Nephron progenitor cell (in vitro differentiated cells): Measurements from ENCODE around the gene C13orf42.

Experiments
- DNase-seq: peaks from one replicate; pipeline ENCODE4 v3.0.0; 2021
- H3K27ac Mint-ChIP-seq: 2 replicates; pipeline ENCODE4 v1.8.0; 2021; ENCODE audit warnings: mild to moderate bottlenecking, moderate library complexity, mixed read lengths
- H3K27me3 Mint-ChIP-seq: 2 replicates; pipeline ENCODE4 v1.8.0; 2021; ENCODE audit warnings: mild to moderate bottlenecking, low read depth, mixed read lengths; ENCODE audit not compliant: poor library complexity
- H3K36me3 Mint-ChIP-seq: 2 replicates; pipeline ENCODE4 v1.8.0; 2021; ENCODE audit warnings: low read depth, mixed read lengths
- H3K4me1 Mint-ChIP-seq: 2 replicates; pipeline ENCODE4 v1.8.0; 2021; ENCODE audit warnings: mixed read lengths
- H3K4me3 Mint-ChIP-seq: 2 replicates; pipeline ENCODE4 v1.8.0; 2021; ENCODE audit warnings: mild to moderate bottlenecking, moderate library complexity, mixed read lengths
- H3K9me3 Mint-ChIP-seq: 2 replicates; pipeline ENCODE4 v1.8.0; 2021; ENCODE audit warnings: mild to moderate bottlenecking, moderate library complexity, mixed read lengths
- TF ChIP-seq, protein P1 (sequence below): fragments of 200-600 bp; sonication (generic); IDR thresholded peaks from 2 replicates; pipeline ENCODE4 v1.5.0; 2021; ENCODE audit warnings: antibody characterized with exemption

The C13orf42 gene

GRCh38 chr13:51057906-51058305, 53.2 kb downstream of the C13orf42 start:
- no peak overlapping the region for H3K4me3 Mint-ChIP-seq
- no peaks in the 10 kb centered on the region for H3K36me3 Mint-ChIP-seq
- no peak overlapping the region for H3K27ac Mint-ChIP-seq
- TF ChIP-seq, protein P1, sequence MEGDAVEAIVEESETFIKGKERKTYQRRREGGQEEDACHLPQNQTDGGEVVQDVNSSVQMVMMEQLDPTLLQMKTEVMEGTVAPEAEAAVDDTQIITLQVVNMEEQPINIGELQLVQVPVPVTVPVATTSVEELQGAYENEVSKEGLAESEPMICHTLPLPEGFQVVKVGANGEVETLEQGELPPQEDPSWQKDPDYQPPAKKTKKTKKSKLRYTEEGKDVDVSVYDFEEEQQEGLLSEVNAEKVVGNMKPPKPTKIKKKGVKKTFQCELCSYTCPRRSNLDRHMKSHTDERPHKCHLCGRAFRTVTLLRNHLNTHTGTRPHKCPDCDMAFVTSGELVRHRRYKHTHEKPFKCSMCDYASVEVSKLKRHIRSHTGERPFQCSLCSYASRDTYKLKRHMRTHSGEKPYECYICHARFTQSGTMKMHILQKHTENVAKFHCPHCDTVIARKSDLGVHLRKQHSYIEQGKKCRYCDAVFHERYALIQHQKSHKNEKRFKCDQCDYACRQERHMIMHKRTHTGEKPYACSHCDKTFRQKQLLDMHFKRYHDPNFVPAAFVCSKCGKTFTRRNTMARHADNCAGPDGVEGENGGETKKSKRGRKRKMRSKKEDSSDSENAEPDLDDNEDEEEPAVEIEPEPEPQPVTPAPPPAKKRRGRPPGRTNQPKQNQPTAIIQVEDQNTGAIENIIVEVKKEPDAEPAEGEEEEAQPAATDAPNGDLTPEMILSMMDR = no peak
- peaks cover 8% of the 10 kb centered on the region for H3K4me1 Mint-ChIP-seq
- H3K27me3 Mint-ChIP-seq = peaks cover 4% of the 10 kb centered on the region
- no peak for DNase-seq
- H3K9me3 Mint-ChIP-seq = no peaks in the 10 kb centered on the region

- H3K4me3 Mint-ChIP-seq = no peak overlapping the region
- TF ChIP-seq, protein P1 = no peak
- H3K9me3 Mint-ChIP-seq = no peaks in the 10 kb centered on the region
- H3K36me3 Mint-ChIP-seq = no peaks in the 10 kb centered on the region
- DNase-seq = no peak
- peaks cover 4% of the 10 kb centered on the region for H3K27me3 Mint-ChIP-seq
- peaks cover 8% of the 10 kb centered on the region for H3K4me1 Mint-ChIP-seq
- no peak overlapping the region for H3K27ac Mint-ChIP-seq
Observed at GRCh38 chr13:51057001-51057400, 54.1 kb downstream of the C13orf42 start.

DNA sequence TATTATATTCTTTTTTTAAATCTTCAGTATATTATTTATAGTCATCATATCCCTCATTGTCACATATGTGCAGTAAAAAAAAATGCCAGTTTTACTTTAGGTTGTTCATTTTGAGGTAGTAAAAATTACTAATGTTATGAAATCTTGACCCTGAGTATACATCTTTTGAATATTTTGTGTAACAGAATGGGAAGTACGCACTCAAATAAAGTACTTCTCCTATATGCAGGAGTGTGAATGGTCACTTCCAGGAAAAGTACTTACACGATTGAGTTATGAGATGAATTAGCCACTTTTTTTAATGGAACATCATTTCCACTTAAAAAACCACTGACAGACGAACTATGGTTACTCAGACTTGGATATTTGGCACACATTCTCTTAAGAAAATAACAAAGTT, 58.5 kb downstream of the C13orf42 start:
- H3K4me3 Mint-ChIP-seq = no peak overlapping the region
- DNase-seq = no peak
- no peaks in the 10 kb centered on the region for H3K36me3 Mint-ChIP-seq
- no peaks in the 10 kb centered on the region for H3K27me3 Mint-ChIP-seq
- H3K9me3 Mint-ChIP-seq = no peaks in the 10 kb centered on the region
- TF ChIP-seq, protein P1 = no peak
- no peaks in the 10 kb centered on the region for H3K4me1 Mint-ChIP-seq
- H3K27ac Mint-ChIP-seq = no peak overlapping the region

DNA sequence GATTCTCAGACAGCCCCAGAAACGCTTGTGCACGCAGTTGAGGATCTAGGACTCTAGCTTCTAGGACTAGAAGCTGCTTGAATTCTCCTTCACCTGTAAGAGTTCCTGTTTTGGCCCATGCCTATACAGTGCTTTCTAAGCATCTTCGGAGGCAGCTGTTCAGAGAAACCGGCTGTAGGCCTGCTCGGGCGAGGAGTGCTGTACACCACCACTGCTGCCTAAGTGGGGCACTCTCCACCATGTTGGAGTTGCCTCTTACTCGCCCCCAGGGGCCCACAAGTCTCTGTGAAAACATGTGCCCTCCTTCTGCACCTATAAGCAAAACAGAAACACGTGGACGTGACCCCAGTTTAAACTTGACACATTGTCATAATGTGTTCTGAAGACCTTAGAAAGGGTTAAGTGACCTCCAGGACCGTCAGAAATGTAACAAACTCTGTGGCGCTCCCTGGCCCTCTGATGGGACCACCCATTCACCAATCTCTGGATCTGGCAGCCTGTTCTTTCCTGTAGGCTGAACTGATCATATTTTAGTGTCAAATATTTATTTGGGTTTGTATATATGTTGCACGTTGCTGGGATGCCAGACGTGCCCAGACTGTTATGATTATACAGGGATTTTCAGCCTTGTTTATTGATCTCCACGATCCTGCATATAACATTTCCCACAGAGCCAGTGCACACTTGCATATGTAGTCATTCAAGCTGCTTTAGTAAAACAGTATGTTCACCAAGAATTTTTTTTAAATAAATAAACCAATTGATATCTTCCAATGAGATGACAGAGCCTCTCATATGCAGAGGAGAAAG, 60.8 kb downstream of the C13orf42 start:
- TF ChIP-seq, protein P1 = no peak
- no peak for DNase-seq
- no peaks in the 10 kb centered on the region for H3K36me3 Mint-ChIP-seq
- no peaks in the 10 kb centered on the region for H3K27me3 Mint-ChIP-seq
- no peaks in the 10 kb centered on the region for H3K9me3 Mint-ChIP-seq
- no peak overlapping the region for H3K4me3 Mint-ChIP-seq
- no peaks in the 10 kb centered on the region for H3K4me1 Mint-ChIP-seq
- no peak overlapping the region for H3K27ac Mint-ChIP-seq

DNA sequence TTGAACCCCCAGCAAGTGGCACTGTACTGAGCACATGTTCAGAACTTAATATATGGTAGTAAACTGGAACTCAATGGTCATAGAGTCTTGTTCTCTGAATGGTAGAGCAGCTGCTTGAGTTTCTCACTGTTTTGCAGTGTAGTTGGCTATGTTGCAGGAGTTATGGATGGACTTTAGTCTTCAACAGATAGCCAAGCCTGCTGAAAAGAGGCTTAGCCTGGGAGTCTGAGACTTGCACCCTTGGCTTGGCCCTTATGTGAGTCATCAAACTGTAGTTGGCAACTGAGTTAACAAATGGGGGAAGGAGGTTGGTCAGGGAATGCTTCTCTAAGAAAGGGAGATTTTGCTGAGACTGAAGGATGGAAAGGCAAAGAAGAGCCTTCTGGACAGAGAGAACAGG, 62.5 kb downstream of the C13orf42 start:
- DNase-seq = no peak
- Mint-ChIP-seq H3K27me3 (no peaks in the 10 kb centered on the region), H3K27ac (no peak overlapping the region), H3K4me3 (no peak overlapping the region), H3K4me1 (peaks cover 1% of the 10 kb centered on the region), H3K9me3 (no peaks in the 10 kb centered on the region), H3K36me3 (no peaks in the 10 kb centered on the region)
- TF ChIP-seq, protein P1 = no peak

DNA sequence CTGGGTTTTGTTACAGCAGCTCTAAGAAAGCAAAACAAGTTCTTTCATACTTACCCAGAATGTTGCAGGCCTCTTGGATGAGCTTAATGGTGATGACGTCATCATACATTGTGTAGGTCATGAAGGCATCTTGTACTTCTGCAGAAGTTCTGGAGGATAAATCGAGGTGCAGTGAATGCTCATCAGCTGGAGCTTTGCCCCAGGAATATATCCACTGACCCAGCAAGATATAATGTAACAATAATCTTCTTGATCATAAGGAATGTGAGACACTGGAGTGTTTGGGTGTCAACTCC, 63.0 kb downstream of the C13orf42 start:
- H3K27ac Mint-ChIP-seq = no peak overlapping the region
- H3K4me3 Mint-ChIP-seq = no peak overlapping the region
- DNase-seq = no peak
- no peaks in the 10 kb centered on the region for H3K27me3 Mint-ChIP-seq
- peaks cover 6% of the 10 kb centered on the region for H3K4me1 Mint-ChIP-seq
- H3K36me3 Mint-ChIP-seq = no peaks in the 10 kb centered on the region
- TF ChIP-seq, protein P1 = no peak
- H3K9me3 Mint-ChIP-seq = no peaks in the 10 kb centered on the region
